CD4-positive, alpha-beta T cell treated with Interleukin-6 for 4 hours (primary cell): ENCODE results near the gene HYAL1.
"Not testable (repeated sequence)": the region's sequence is repeated elsewhere in the genome, so short reads cannot be mapped to it uniquely, and the experiment has no call there.

Experiments used
- DNase-seq: peaks from one replicate; pipeline ENCODE4 v3.0.0-alpha.2; 2020; ENCODE audit warnings: mixed read lengths

Gene HYAL1

GRCh38 chr3:50270422-50271224 lies 32.8 kb downstream of the HYAL1 start:
- DNase-seq: no peak

- no peak for DNase-seq
Observed at GRCh38 chr3:50269977-50270413, 33.4 kb downstream of the HYAL1 start.

- no peak for DNase-seq
Observed at GRCh38 chr3:50269460-50269859, 33.9 kb downstream of the HYAL1 start.

- DNase-seq: no peak
Observed at GRCh38 chr3:50268703-50269451, 34.5 kb downstream of the HYAL1 start, which contains the start of gene SEMA3B. Gene SEMA3B (plus strand): TSS chr3:50269147. CDS start chr3:50269241, 94 bp downstream.

- no peak for DNase-seq
Observed at GRCh38 chr3:50268276-50268675, 35.1 kb downstream of the HYAL1 start.

- no peak for DNase-seq
Observed at GRCh38 chr3:50267280-50267913, 36.0 kb downstream of the HYAL1 start.

- DNase-seq: no peak
Observed at GRCh38 chr3:50266836-50267235, 36.5 kb downstream of the HYAL1 start.

- no peak for DNase-seq
Observed at GRCh38 chr3:50266017-50266416, 37.4 kb downstream of the HYAL1 start.

GRCh38 chr3:50265571-50265970 lies 37.8 kb downstream of the HYAL1 start:
- DNase-seq: no peak

- DNase-seq: no peak
Observed at GRCh38 chr3:50264964-50265485, 38.3 kb downstream of the HYAL1 start.

GRCh38 chr3:50264383-50264963 lies 38.9 kb downstream of the HYAL1 start:
- no peak for DNase-seq

- no peak for DNase-seq
Observed at GRCh38 chr3:50263478-50264382, 39.6 kb downstream of the HYAL1 start.

- no peak for DNase-seq
Observed at GRCh38 chr3:50262778-50263177, 40.6 kb downstream of the HYAL1 start.

- not testable (repeated sequence) for DNase-seq
Observed at GRCh38 chr3:50262200-50262599, 41.2 kb downstream of the HYAL1 start.

GRCh38 chr3:50261505-50261904 lies 41.9 kb downstream of the HYAL1 start:
- DNase-seq: no peak

- DNase-seq: no peak
Observed at GRCh38 chr3:50260942-50261441, 42.4 kb downstream of the HYAL1 start.

GRCh38 chr3:50260027-50260941 lies 43.1 kb downstream of the HYAL1 start:
- peak; percentile 84 for DNase-seq

- no peak for DNase-seq
Observed at GRCh38 chr3:50259432-50260026, 43.8 kb downstream of the HYAL1 start.

GRCh38 chr3:50258979-50259378 lies 44.4 kb downstream of the HYAL1 start:
- DNase-seq: no peak
